ENCODE results near the gene FGD4. TPM values are rescaled to one million over a fixed set of nuclear protein-coding genes. Genes with fewer than 3 reads are reported as not detected.

FGD4 gene
- total and polyA plus RNA-seq, 9 of the 15 experiments (the other 6 are each of a cell fraction or from before 2014, with no cell fraction given): 0.05 to 0.51 (median 0.27) TPM

- TF ChIP-seq CREB3L1 (IDR thresholded peaks at IDR 0.05; ENCODE audit: borderline replicate concordance, low read depth): no peak; the same call in 1 of the 2 replicates
- peak; percentile 43 to 63; a peak in 2 of 4 replicates for TF ChIP-seq RAD21 (CRISPR knock-in tag; conservative IDR thresholded peaks at IDR 0.05 in 1 of 2, IDR thresholded peaks at IDR 0.05 in 1 of 2)
- TF ChIP-seq ZNF121 (CRISPR knock-in tag; conservative IDR thresholded peaks at IDR 0.05): no peak; the same call in 1 of the 2 replicates
- TF ChIP-seq TEAD1 (CRISPR knock-in tag; IDR thresholded peaks at IDR 0.05): no peak
- TF ChIP-seq CTCFL (IDR thresholded peaks at IDR 0.05; ENCODE audit: borderline replicate concordance, insufficient read depth, low read depth, low read length, poor library complexity, severe bottlenecking): peak; percentile 93
- TF ChIP-seq TBP (optimal IDR thresholded peaks at IDR 0.05; ENCODE audit: low read depth, low read length): no peak
- TF ChIP-seq ATF2 (CRISPR knock-in tag; IDR thresholded peaks at IDR 0.05): no peak
- no peak for TF ChIP-seq CBX8 (IDR thresholded peaks at IDR 0.05; ENCODE audit: borderline replicate concordance, extremely low read depth, low read depth, low read length, poor library complexity, severe bottlenecking)
- TF ChIP-seq PKNOX1 (IDR thresholded peaks at IDR 0.05): peak; percentile 32; the same call in 1 of the 2 replicates
- TF ChIP-seq ZNF609 (CRISPR knock-in tag; IDR thresholded peaks at IDR 0.05; ENCODE audit: borderline replicate concordance): no peak
Observed at GRCh38 chr12:32399370-32400113, at the start of gene FGD4 (continued).

All from K562 (cell line).